ENCODE results near the gene AKNAD1. TPM values are rescaled to one million over a fixed set of nuclear protein-coding genes. Genes with fewer than 3 reads are reported as not detected.

AKNAD1 gene
- polyA plus RNA-seq, 1 of the 3 experiments (the other 2 are of a cell fraction) = 0.71 TPM

- no peaks in the 10 kb centered on the region for H3K9me2 ChIP-seq
- no peak for DNase-seq
- ChIA-PET POLR2A (no interaction called here), CTCF (interaction anchor here (0.7 to 1.4 kb wide), 4 partner anchors 24 to 535 kb away, joined by 3 read pairs; no protein-coding TSS in a partner anchor)
- no peaks in the 10 kb centered on the region for H3K9me3 ChIP-seq
- no peak overlapping the region for H3K27ac ChIP-seq (ENCODE audit: low read depth in 2 of 2, low read length in 1 of 2)
- peaks cover 0 to 2% of the 10 kb centered on the region in 2 experiments; a peak in 1 of 4 replicates for H3K4me1 ChIP-seq (ENCODE audit: control insufficient read depth in 1 of 2, insufficient read depth in 2 of 2, low read depth in 1 of 2, low read length in 1 of 2)
- TF ChIP-seq NRF1 (IDR thresholded peaks at IDR 0.05; ENCODE audit: low read depth, low read length) (no peak), POLR2AphosphoS5 (IDR thresholded peaks at IDR 0.05; ENCODE audit: low read depth, low read length) (no peak), GATA2 (CRISPR knock-in tag; IDR thresholded peaks at IDR 0.05) (no peak), SIN3A (IDR thresholded peaks at IDR 0.05; ENCODE audit: borderline replicate concordance, low read depth, low read length) (no peak), RAD21 (IDR thresholded peaks at IDR 0.05; ENCODE audit: low read length) (no peak), RXRA (IDR thresholded peaks at IDR 0.05; ENCODE audit: borderline replicate concordance, low read depth) (no peak), JUND (IDR thresholded peaks at IDR 0.05) (no peak), TCF12 (IDR thresholded peaks at IDR 0.05) (no peak), CHD2 (IDR thresholded peaks at IDR 0.05; ENCODE audit: low read length, partially characterized antibody) (no peak), MEF2A (IDR thresholded peaks at IDR 0.05; ENCODE audit: borderline replicate concordance, low read depth) (no peak), EZH2phosphoT487 (IDR thresholded peaks at IDR 0.05; ENCODE audit: borderline replicate concordance, low read depth) (no peak), SMC3 (IDR thresholded peaks at IDR 0.05; ENCODE audit: low read depth, low read length) (no peak)
- TF ChIP-seq, protein P1, sequence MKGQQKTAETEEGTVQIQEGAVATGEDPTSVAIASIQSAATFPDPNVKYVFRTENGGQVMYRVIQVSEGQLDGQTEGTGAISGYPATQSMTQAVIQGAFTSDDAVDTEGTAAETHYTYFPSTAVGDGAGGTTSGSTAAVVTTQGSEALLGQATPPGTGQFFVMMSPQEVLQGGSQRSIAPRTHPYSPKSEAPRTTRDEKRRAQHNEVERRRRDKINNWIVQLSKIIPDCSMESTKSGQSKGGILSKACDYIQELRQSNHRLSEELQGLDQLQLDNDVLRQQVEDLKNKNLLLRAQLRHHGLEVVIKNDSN (IDR thresholded peaks at IDR 0.05; ENCODE audit: borderline replicate concordance, low read depth) = no peak
- TF ChIP-seq, protein P2, sequence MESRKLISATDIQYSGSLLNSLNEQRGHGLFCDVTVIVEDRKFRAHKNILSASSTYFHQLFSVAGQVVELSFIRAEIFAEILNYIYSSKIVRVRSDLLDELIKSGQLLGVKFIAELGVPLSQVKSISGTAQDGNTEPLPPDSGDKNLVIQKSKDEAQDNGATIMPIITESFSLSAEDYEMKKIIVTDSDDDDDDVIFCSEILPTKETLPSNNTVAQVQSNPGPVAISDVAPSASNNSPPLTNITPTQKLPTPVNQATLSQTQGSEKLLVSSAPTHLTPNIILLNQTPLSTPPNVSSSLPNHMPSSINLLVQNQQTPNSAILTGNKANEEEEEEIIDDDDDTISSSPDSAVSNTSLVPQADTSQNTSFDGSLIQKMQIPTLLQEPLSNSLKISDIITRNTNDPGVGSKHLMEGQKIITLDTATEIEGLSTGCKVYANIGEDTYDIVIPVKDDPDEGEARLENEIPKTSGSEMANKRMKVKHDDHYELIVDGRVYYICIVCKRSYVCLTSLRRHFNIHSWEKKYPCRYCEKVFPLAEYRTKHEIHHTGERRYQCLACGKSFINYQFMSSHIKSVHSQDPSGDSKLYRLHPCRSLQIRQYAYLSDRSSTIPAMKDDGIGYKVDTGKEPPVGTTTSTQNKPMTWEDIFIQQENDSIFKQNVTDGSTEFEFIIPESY (IDR thresholded peaks at IDR 0.05; ENCODE audit: borderline replicate concordance, low read depth) = no peak
- TF ChIP-seq, protein P3, sequence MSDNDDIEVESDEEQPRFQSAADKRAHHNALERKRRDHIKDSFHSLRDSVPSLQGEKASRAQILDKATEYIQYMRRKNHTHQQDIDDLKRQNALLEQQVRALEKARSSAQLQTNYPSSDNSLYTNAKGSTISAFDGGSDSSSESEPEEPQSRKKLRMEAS (IDR thresholded peaks at IDR 0.05; ENCODE audit: low read depth) = no peak
- TF ChIP-seq, protein P4, sequence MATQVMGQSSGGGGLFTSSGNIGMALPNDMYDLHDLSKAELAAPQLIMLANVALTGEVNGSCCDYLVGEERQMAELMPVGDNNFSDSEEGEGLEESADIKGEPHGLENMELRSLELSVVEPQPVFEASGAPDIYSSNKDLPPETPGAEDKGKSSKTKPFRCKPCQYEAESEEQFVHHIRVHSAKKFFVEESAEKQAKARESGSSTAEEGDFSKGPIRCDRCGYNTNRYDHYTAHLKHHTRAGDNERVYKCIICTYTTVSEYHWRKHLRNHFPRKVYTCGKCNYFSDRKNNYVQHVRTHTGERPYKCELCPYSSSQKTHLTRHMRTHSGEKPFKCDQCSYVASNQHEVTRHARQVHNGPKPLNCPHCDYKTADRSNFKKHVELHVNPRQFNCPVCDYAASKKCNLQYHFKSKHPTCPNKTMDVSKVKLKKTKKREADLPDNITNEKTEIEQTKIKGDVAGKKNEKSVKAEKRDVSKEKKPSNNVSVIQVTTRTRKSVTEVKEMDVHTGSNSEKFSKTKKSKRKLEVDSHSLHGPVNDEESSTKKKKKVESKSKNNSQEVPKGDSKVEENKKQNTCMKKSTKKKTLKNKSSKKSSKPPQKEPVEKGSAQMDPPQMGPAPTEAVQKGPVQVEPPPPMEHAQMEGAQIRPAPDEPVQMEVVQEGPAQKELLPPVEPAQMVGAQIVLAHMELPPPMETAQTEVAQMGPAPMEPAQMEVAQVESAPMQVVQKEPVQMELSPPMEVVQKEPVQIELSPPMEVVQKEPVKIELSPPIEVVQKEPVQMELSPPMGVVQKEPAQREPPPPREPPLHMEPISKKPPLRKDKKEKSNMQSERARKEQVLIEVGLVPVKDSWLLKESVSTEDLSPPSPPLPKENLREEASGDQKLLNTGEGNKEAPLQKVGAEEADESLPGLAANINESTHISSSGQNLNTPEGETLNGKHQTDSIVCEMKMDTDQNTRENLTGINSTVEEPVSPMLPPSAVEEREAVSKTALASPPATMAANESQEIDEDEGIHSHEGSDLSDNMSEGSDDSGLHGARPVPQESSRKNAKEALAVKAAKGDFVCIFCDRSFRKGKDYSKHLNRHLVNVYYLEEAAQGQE (IDR thresholded peaks at IDR 0.05; ENCODE audit: low read depth, low read length) = no peak
- no peak overlapping the region for H3K9ac ChIP-seq
- no peaks in the 10 kb centered on the region for H3K27me3 ChIP-seq (ENCODE audit: insufficient read depth)
- H3K4me2 ChIP-seq = no peak overlapping the region
- no peaks in the 10 kb centered on the region for H4K20me1 ChIP-seq (ENCODE audit: insufficient read depth)
- no peaks in the 10 kb centered on the region for H3K79me2 ChIP-seq (ENCODE audit: insufficient read depth)
- no peaks in the 10 kb centered on the region for H3K36me3 ChIP-seq (replicated peaks in 1 of 2; ENCODE audit: control insufficient read depth in 1 of 2, insufficient read depth in 2 of 2, low read length in 1 of 2)
- H3F3A ChIP-seq (replicated peaks; ENCODE audit: insufficient read depth) = no peaks in the 10 kb centered on the region
- no peak overlapping the region for H2AFZ ChIP-seq (ENCODE audit: low read depth)
- 80% methylated on average over 7 of the region's 7 CpGs for WGBS (ENCODE audit: low lambda C conversion rate)
- no peak overlapping the region for H3K4me3 ChIP-seq (ENCODE audit: low read depth in 2 of 2, low read length in 1 of 2)
Observed at GRCh38 chr1:108852221-108852975, 4.5 kb downstream of the AKNAD1 start.
